ENCODE data around the gene HCRTR1. TPM values are rescaled to one million over a fixed set of nuclear protein-coding genes. Genes with fewer than 3 reads are reported as not detected.

Gene HCRTR1
- total and polyA plus RNA-seq, 2 of the 8 experiments (the other 6 are each of a cell fraction or from before 2014, with no cell fraction given): 0.35 to 0.39 TPM

DNA sequence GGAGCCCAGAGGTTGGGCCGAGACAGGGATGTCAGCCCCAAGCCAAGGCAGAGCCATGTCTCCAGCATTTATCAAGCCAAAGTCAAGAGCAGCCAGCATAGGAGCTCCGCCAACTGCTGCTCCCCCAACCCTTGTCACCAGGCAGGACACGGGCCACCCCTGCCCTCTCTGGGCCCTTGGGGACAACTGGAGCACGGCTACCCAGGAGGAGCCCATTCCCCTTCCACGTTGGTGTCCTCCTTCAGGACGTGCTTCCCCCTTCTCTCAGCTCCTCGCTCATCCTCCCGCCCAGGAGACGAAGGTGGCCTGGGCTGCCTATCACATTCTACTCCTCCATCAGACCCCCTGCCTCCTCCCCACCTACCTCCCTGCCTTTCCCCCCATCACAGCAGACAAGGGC, 47.0 kb downstream of the HCRTR1 start:
- no peak overlapping the region for H2BK5ac ChIP-seq (ENCODE audit: low read depth, low read length)
- no peak overlapping the region for H3K23ac ChIP-seq (ENCODE audit: insufficient read length)
- H3K14ac ChIP-seq (ENCODE audit: insufficient read length): no peak overlapping the region
- ChIA-PET CTCF (ENCODE audit: partially characterized antibody) (interaction anchor here (0.6 to 19.3 kb wide), 25 partner anchors 12 to 299 kb away, joined by 3 to 370 read pairs (median 6); partner anchors contain the start of genes COL16A1 and SPOCD1), POLR2A (ENCODE audit: partially characterized antibody) (interaction anchor here (0.7 to 2.2 kb wide), 4 partner anchors 13 to 81 kb away, joined by 3 to 8 read pairs (median 6); partner anchors contain the start of gene COL16A1)
- no peak overlapping the region for H2AK5ac ChIP-seq (ENCODE audit: low read depth, low read length)
- H3K23me2 ChIP-seq (ENCODE audit: low read depth, low read length): no peaks in the 10 kb centered on the region
- no peak overlapping the region for H4K8ac ChIP-seq (ENCODE audit: extremely low read depth, insufficient read depth, low read length)
- H4K20me1 ChIP-seq (replicated peaks in 1 of 2; ENCODE audit: control insufficient read depth in 1 of 2, insufficient read depth in 2 of 2, low read length in 2 of 2): no peaks in the 10 kb centered on the region
- no peak overlapping the region for H2BK12ac ChIP-seq (ENCODE audit: low read depth, low read length)
- no peak overlapping the region for H2AFZ ChIP-seq (ENCODE audit: low read length)
- FAIRE-seq (no peak), DNase-seq (ENCODE audit: low read depth in 1 of 2, low spot score in 2 of 2) (no peak)
- H3K36me3 ChIP-seq (ENCODE audit: control insufficient read depth in 2 of 4, insufficient read depth in 4 of 4, low read length in 3 of 4): no peaks in the 10 kb centered on the region
- no peak overlapping the region for H2BK20ac ChIP-seq (ENCODE audit: low read length)
- 91% methylated on average over 8 of the region's 9 CpGs; no CpG with 5 or more reads in 1 of the 2 experiments for WGBS, 2 experiments (ENCODE audit: extremely low coverage in 1 of 2, insufficient coverage in 1 of 2, insufficient read length in 1 of 2, insufficient replicate concordance in 2 of 2, low coverage in 1 of 2, low lambda C conversion rate in 2 of 2, missing lambda C conversion rate in 1 of 2)
- no peak overlapping the region for H3K56ac ChIP-seq (replicated peaks; ENCODE audit: insufficient read length, low read depth, low read length)
- no peak overlapping the region for H4K5ac ChIP-seq (ENCODE audit: insufficient read length, low read depth, low read length)
- H3K9ac ChIP-seq (replicated peaks in 1 of 4; ENCODE audit: extremely low read depth in 1 of 4, low read depth in 3 of 4, low read length in 3 of 4): no peak overlapping the region
- no peak overlapping the region for H4K91ac ChIP-seq (replicated peaks; ENCODE audit: insufficient read length, low read length)
- no peaks in the 10 kb centered on the region for H3K79me2 ChIP-seq (ENCODE audit: control insufficient read depth in 1 of 2, insufficient read depth in 2 of 2, low read length in 2 of 2)
- no peak overlapping the region; the same call in 1 of the 2 replicates for H2BK15ac ChIP-seq (ENCODE audit: low read length)
- H3K4ac ChIP-seq (replicated peaks; ENCODE audit: insufficient read length, low read depth, low read length): no peak overlapping the region
- no peaks in the 10 kb centered on the region for H3K9me3 ChIP-seq (ENCODE audit: insufficient read depth in 2 of 2, low read depth in 1 of 2, low read length in 1 of 2)
- no peak overlapping the region for H3K4me3 ChIP-seq (ENCODE audit: extremely low read depth in 1 of 4, insufficient read depth in 2 of 4, low read depth in 3 of 4, low read length in 4 of 4)
- peaks cover 0 to 3% (median under 1%) of the 10 kb centered on the region in 4 experiments; a peak in 5 of 7 replicates for H3K4me1 ChIP-seq (replicated peaks in 1 of 4; ENCODE audit: control insufficient read depth in 3 of 4, insufficient read depth in 4 of 4, low read length in 3 of 4)
- H3K4me2 ChIP-seq (ENCODE audit: insufficient read depth in 1 of 2, low read depth in 2 of 2, low read length in 2 of 2): no peak overlapping the region
- H3K27me3 ChIP-seq (replicated peaks in 1 of 4; ENCODE audit: control insufficient read depth in 3 of 4, extremely low read depth in 1 of 4, insufficient read depth in 3 of 4, low read length in 3 of 4): no peaks in the 10 kb centered on the region
- no peak overlapping the region for H3K18ac ChIP-seq (ENCODE audit: extremely low read depth, low read length)
- H3K27ac ChIP-seq (ENCODE audit: low read depth, low read length): no peak overlapping the region
- H2BK120ac ChIP-seq (replicated peaks; ENCODE audit: low read depth, low read length): no peak overlapping the region
- H3K79me1 ChIP-seq (ENCODE audit: low read depth, low read length): no peaks in the 10 kb centered on the region
